Lower leg skin (tissue), 3 donors: ENCODE results near the gene NUMB.

Source experiments
- POLR2A ChIP-seq, 2 donors: fragments of 450-650 bp; IDR thresholded peaks; one replicate each; pipeline ENCODE4 v1.6.1; 2016 to 2017; ENCODE audit warnings: antibody characterized with exemption in 2 of 2, mild to moderate bottlenecking in 1 of 2, moderate library complexity in 1 of 2
- TF ChIP-seq, protein P1 (sequence below), 3 donors: fragments of 450-650 bp; IDR thresholded peaks; one replicate each; pipeline ENCODE4 v1.5.1; 2016; ENCODE audit warnings: antibody characterized with exemption in 3 of 3, mild to moderate bottlenecking in 3 of 3, moderate library complexity in 2 of 3

DNA sequence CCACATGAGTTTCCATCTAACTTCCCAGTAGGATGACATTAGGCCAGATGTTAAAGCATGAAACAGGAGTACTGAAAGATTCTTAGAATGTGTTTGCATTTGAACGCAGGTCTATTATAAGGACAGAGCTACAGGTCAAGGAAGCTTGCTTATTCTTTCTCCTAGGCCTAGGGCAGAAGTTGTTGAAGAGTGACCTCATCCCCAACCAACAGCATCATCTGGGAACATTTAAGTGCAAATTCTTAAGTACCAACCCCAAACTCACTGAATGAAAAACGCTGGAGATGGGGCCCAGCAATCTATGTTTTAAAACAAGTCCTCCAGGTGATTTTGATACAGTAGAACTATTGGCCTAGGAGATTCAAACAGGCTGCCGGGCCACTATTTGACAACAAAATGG lies 168.6 kb downstream of the NUMB start:
- no peak for TF ChIP-seq POLR2A (IDR thresholded peaks at IDR 0.05)
- TF ChIP-seq, protein P1, sequence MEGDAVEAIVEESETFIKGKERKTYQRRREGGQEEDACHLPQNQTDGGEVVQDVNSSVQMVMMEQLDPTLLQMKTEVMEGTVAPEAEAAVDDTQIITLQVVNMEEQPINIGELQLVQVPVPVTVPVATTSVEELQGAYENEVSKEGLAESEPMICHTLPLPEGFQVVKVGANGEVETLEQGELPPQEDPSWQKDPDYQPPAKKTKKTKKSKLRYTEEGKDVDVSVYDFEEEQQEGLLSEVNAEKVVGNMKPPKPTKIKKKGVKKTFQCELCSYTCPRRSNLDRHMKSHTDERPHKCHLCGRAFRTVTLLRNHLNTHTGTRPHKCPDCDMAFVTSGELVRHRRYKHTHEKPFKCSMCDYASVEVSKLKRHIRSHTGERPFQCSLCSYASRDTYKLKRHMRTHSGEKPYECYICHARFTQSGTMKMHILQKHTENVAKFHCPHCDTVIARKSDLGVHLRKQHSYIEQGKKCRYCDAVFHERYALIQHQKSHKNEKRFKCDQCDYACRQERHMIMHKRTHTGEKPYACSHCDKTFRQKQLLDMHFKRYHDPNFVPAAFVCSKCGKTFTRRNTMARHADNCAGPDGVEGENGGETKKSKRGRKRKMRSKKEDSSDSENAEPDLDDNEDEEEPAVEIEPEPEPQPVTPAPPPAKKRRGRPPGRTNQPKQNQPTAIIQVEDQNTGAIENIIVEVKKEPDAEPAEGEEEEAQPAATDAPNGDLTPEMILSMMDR (IDR thresholded peaks at IDR 0.05), result no peak
